ENCODE data around the gene KCTD16. TPM values are rescaled to one million over a fixed set of nuclear protein-coding genes. Genes with fewer than 3 reads are reported as not detected.
A peak's percentile ranks its signal among the peaks of the same experiment; 100 is the strongest.

Gene KCTD16
- total and polyA plus RNA-seq, 10 donors: under 0.01 to 0.24 (median 0.17) TPM

DNA sequence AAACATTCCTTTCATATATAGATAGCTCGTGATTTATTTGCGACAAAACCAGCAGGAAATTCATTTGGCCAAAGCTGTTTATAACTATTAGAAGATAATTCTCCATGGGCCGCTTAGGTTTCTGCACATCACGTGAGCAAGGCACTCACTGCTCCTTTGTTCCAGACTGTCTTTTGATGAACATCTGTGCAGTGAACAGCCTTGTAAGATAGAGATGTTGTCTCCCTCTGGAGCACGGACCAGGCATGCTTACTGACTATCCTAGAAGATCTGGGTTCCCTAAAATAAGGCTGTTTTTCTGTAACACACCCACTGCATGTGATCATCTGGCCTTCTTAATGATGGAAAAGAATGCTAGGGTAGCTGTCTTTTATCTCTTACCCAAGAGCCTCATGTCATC, 31.1 kb upstream of the KCTD16 start:
- H3K4me3 ChIP-seq: no peak overlapping the region
- peaks cover 0 to 13% (median 7%) of the 10 kb centered on the region in 6 donors for H3K4me1 ChIP-seq
- no peaks in the 10 kb centered on the region for H3K36me3 ChIP-seq
- H3K27me3 ChIP-seq (replicated peaks in 1 of 7): no peaks in the 10 kb centered on the region
- no peaks in the 10 kb centered on the region for H3K9me3 ChIP-seq
- WGBS, 5 donors: 87 to 94% (median 89%) methylated on average over 5 of the region's 5 CpGs
- no peak for DNase-seq
- intact Hi-C loops (cut with DNase I; ENCODE audit: low total_unique reads): no loop called here
- H3K27ac ChIP-seq: no peak overlapping the region
- TF ChIP-seq, protein P1, sequence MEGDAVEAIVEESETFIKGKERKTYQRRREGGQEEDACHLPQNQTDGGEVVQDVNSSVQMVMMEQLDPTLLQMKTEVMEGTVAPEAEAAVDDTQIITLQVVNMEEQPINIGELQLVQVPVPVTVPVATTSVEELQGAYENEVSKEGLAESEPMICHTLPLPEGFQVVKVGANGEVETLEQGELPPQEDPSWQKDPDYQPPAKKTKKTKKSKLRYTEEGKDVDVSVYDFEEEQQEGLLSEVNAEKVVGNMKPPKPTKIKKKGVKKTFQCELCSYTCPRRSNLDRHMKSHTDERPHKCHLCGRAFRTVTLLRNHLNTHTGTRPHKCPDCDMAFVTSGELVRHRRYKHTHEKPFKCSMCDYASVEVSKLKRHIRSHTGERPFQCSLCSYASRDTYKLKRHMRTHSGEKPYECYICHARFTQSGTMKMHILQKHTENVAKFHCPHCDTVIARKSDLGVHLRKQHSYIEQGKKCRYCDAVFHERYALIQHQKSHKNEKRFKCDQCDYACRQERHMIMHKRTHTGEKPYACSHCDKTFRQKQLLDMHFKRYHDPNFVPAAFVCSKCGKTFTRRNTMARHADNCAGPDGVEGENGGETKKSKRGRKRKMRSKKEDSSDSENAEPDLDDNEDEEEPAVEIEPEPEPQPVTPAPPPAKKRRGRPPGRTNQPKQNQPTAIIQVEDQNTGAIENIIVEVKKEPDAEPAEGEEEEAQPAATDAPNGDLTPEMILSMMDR (IDR thresholded peaks at IDR 0.05 in 8 of 11, conservative IDR thresholded peaks at IDR 0.05 in 3 of 11): no peak
- TF ChIP-seq POLR2AphosphoS5 (IDR thresholded peaks at IDR 0.05) (no peak), POLR2A (IDR thresholded peaks at IDR 0.05) (no peak)

DNA sequence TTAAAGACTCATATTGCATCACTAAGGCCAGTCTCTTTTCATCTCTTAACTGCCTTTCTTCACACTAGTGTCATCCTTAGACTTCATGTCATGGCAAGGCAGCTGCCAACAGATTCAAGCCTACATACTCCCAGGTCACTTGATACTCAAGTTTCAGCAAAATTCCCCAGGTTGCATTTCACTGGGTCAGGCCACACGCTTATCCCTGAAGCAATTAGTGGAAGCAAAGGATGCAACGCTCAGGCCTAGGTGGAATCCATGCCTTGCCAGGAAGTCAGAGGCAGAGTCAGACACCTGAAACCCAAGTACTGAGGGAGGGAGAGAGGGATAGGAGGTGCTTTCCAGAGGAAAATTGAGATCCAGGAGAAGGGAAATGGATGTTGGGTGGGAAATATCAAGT, 29.1 kb upstream of the KCTD16 start:
- no peak for TF ChIP-seq POLR2A (IDR thresholded peaks at IDR 0.05)
- no peak for TF ChIP-seq POLR2AphosphoS5 (IDR thresholded peaks at IDR 0.05)
- TF ChIP-seq, protein P1 (IDR thresholded peaks at IDR 0.05 in 8 of 11, conservative IDR thresholded peaks at IDR 0.05 in 3 of 11): no peak
- DNase-seq: no peak
- 89 to 96% (median 93%) methylated on average over 2 of the region's 2 CpGs for WGBS, 5 donors
- no peaks in the 10 kb centered on the region for H3K9me3 ChIP-seq
- H3K4me3 ChIP-seq: no peak overlapping the region
- H3K27ac ChIP-seq: no peak overlapping the region
- H3K4me1 ChIP-seq: peaks cover 0 to 13% (median 7%) of the 10 kb centered on the region in 6 donors
- no peaks in the 10 kb centered on the region for H3K27me3 ChIP-seq (replicated peaks in 1 of 7)
- intact Hi-C loops (cut with DNase I; ENCODE audit: low total_unique reads): no loop called here
- no peaks in the 10 kb centered on the region for H3K36me3 ChIP-seq

DNA sequence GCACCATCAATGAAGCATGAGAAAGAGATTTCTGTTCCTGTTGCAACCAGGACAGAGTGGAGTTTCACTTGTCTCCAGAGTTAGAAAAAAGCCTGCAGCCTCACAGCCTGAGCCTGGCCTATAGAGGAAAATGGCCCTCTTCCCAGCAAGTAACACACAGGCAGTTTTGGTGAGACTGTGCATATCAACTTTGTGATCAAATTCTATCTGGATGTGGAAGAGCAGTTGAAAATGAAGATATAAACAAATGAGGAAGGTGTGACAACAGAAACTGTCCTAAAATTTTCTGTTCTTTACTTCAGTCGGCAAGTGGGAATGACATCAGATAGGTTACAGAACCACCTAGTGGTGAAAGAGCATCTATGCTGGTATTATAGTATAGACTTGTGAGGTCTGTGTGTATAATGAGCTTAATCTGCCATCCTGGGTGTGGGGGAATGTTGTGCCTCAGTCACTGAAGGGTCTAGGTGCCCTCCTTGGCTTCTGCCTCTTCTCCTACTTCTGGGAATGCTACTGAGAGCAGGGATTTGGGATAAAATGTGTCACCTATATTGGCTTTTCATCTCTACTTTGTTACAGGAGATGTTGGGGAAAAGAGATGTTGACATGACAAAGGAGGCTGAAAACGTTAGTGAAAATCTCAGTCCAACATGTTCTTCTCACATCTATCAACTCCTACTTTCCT, 28.4 kb upstream of the KCTD16 start:
- intact Hi-C loops (cut with DNase I; ENCODE audit: low total_unique reads): no loop called here
- no peak for DNase-seq

DNA sequence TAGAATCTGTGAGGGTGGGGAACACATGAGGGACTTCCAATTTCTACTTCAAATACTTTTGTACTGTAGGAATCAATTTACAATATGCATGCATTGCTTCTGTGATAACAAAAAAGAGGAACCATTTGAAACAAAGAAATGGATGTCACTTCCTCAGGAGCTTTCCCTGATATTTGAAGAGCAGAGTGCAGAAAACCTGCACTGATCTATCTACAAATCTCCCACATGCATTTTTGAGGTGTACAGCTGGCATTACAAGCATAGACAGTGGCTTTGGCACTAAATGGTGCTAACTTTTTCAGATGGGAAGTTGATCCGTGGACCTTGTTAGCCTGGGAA, 27.9 kb upstream of the KCTD16 start:
- H3K36me3 ChIP-seq: no peaks in the 10 kb centered on the region
- no peak overlapping the region for H3K4me3 ChIP-seq
- TF ChIP-seq, protein P1 (IDR thresholded peaks at IDR 0.05 in 8 of 11, conservative IDR thresholded peaks at IDR 0.05 in 3 of 11): no peak
- TF ChIP-seq POLR2A (IDR thresholded peaks at IDR 0.05) (no peak), POLR2AphosphoS5 (IDR thresholded peaks at IDR 0.05) (no peak)
- no peak for DNase-seq
- intact Hi-C loops (cut with DNase I; ENCODE audit: low total_unique reads): no loop called here
- no peak overlapping the region for H3K27ac ChIP-seq
- 18 to 62% (median 44%) methylated on average over 1 of the region's 1 CpG for WGBS, 5 donors
- no peaks in the 10 kb centered on the region for H3K9me3 ChIP-seq
- H3K27me3 ChIP-seq (replicated peaks in 1 of 7): no peaks in the 10 kb centered on the region
- peaks cover 0 to 13% (median 7%) of the 10 kb centered on the region in 6 donors for H3K4me1 ChIP-seq

More for the DNA sequence above, 28.4 kb upstream of the KCTD16 start:
- TF ChIP-seq POLR2AphosphoS5 (IDR thresholded peaks at IDR 0.05) (no peak), POLR2A (IDR thresholded peaks at IDR 0.05) (no peak)
- TF ChIP-seq, protein P1 (IDR thresholded peaks at IDR 0.05 in 8 of 11, conservative IDR thresholded peaks at IDR 0.05 in 3 of 11): peak in 10 of 11 experiments; percentile 15 to 67 (median 46)
- 8 to 20% (median 13%) methylated on average over 2 of the region's 2 CpGs for WGBS, 5 donors
- Histone ChIP-seq H3K27ac (no peak overlapping the region), H3K36me3 (no peaks in the 10 kb centered on the region), H3K9me3 (no peaks in the 10 kb centered on the region), H3K27me3 (replicated peaks in 1 of 7) (no peaks in the 10 kb centered on the region), H3K4me1 (peaks cover 0 to 13% (median 7%) of the 10 kb centered on the region in 6 donors), H3K4me3 (no peak overlapping the region)
